Measurements from ENCODE around the gene RAB31. TPM values are rescaled to one million over a fixed set of nuclear protein-coding genes. Genes with fewer than 3 reads are reported as not detected.

RAB31 gene
- total RNA-seq, 1 experiment from 2014 or later: 118 TPM

DNA sequence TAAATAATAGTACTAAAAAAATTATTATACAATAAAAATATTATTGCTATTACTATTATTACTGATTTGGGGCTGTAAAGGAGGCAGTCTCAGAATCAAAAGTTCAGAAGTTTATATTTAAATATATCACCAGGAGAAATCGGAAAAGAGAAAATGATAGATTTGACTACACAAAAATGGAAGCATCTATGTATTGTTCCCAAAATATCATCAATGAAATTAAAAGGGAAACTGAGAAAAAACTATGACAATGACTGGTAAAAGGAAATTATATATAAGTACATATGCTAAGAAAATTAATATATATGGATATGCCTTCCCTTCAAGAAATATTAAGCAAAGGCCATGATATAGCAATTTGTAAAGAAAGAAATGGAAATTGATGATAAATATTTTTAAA is 170.0 kb downstream of the RAB31 start:
- TF ChIP-seq, protein P1, sequence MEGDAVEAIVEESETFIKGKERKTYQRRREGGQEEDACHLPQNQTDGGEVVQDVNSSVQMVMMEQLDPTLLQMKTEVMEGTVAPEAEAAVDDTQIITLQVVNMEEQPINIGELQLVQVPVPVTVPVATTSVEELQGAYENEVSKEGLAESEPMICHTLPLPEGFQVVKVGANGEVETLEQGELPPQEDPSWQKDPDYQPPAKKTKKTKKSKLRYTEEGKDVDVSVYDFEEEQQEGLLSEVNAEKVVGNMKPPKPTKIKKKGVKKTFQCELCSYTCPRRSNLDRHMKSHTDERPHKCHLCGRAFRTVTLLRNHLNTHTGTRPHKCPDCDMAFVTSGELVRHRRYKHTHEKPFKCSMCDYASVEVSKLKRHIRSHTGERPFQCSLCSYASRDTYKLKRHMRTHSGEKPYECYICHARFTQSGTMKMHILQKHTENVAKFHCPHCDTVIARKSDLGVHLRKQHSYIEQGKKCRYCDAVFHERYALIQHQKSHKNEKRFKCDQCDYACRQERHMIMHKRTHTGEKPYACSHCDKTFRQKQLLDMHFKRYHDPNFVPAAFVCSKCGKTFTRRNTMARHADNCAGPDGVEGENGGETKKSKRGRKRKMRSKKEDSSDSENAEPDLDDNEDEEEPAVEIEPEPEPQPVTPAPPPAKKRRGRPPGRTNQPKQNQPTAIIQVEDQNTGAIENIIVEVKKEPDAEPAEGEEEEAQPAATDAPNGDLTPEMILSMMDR (IDR thresholded peaks at IDR 0.05): no peak
- TF ChIP-seq TCF7L2 (IDR thresholded peaks at IDR 0.05; ENCODE audit: low read depth, low read length) (no peak), SIN3A (IDR thresholded peaks at IDR 0.05; ENCODE audit: borderline replicate concordance, insufficient read depth, low read depth, low read length) (no peak), POLR2AphosphoS5 (IDR thresholded peaks at IDR 0.05; ENCODE audit: low read depth, low read length) (no peak)
- TF ChIP-seq, protein P2, sequence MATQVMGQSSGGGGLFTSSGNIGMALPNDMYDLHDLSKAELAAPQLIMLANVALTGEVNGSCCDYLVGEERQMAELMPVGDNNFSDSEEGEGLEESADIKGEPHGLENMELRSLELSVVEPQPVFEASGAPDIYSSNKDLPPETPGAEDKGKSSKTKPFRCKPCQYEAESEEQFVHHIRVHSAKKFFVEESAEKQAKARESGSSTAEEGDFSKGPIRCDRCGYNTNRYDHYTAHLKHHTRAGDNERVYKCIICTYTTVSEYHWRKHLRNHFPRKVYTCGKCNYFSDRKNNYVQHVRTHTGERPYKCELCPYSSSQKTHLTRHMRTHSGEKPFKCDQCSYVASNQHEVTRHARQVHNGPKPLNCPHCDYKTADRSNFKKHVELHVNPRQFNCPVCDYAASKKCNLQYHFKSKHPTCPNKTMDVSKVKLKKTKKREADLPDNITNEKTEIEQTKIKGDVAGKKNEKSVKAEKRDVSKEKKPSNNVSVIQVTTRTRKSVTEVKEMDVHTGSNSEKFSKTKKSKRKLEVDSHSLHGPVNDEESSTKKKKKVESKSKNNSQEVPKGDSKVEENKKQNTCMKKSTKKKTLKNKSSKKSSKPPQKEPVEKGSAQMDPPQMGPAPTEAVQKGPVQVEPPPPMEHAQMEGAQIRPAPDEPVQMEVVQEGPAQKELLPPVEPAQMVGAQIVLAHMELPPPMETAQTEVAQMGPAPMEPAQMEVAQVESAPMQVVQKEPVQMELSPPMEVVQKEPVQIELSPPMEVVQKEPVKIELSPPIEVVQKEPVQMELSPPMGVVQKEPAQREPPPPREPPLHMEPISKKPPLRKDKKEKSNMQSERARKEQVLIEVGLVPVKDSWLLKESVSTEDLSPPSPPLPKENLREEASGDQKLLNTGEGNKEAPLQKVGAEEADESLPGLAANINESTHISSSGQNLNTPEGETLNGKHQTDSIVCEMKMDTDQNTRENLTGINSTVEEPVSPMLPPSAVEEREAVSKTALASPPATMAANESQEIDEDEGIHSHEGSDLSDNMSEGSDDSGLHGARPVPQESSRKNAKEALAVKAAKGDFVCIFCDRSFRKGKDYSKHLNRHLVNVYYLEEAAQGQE (IDR thresholded peaks at IDR 0.05; ENCODE audit: insufficient read depth in 1 of 2, low read depth in 2 of 2, low read length in 1 of 2): no peak
- Histone ChIP-seq H3K27me3 (ENCODE audit: control insufficient read depth, insufficient read depth, low read length) (no peaks in the 10 kb centered on the region), H3K4me1 (ENCODE audit: control insufficient read depth, insufficient read depth, low read length) (peaks cover 7% of the 10 kb centered on the region), H3K4me3 (ENCODE audit: low read depth in 2 of 2, low read length in 2 of 2) (no peak overlapping the region), H3K36me3 (ENCODE audit: control insufficient read depth, insufficient read depth, low read length) (no peaks in the 10 kb centered on the region), H3K27ac (ENCODE audit: low read length) (no peak overlapping the region; the same call in 1 of the 2 replicates), H3K9me3 (ENCODE audit: control insufficient read depth, insufficient read depth, low read depth, low read length) (no peaks in the 10 kb centered on the region)
- in situ Hi-C loops (cut with HindIII; ENCODE audit: low pct_unique_long_range_greater_than_20kb, low sequenced_read_pairs): no loop called here
- CTCF ChIA-PET: no interaction called here
- ATAC-seq: no peak
- no TSS peak for BruUV-seq (replicated peaks)
- no peak for DNase-seq (ENCODE audit: low read depth, low spot score)
- intact Hi-C loops (cut with micrococcal nuclease; ENCODE audit: unreplicated experiment): no loop called here
- POLR2A ChIA-PET: no interaction called here

DNA sequence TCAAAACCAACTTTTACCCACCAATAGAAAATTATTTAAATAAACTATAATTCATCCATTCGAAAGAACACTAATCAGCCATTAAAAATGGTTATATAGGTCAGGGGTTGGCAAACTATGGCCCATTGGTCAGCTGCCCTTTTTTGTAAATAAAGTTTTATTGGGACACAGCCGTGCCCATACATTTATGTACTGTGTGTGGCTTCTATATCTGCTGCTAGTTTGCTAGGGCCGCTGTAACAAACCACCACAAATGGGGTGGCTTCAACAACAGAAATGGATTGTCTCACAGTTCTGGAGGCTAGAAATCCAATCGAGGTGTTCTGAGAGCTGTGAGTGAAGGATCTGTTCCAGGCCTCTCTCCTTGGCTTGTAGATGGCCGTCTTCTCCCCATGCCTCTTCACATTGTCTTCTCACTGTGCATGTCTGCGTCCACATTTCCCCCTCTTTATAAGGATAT is 170.7 kb downstream of the RAB31 start:
- TF ChIP-seq, protein P1 (IDR thresholded peaks at IDR 0.05): no peak
- TF ChIP-seq, protein P2 (IDR thresholded peaks at IDR 0.05; ENCODE audit: insufficient read depth in 1 of 2, low read depth in 2 of 2, low read length in 1 of 2): no peak
- TF ChIP-seq SIN3A (IDR thresholded peaks at IDR 0.05; ENCODE audit: borderline replicate concordance, insufficient read depth, low read depth, low read length): no peak
- no peak for TF ChIP-seq TCF7L2 (IDR thresholded peaks at IDR 0.05; ENCODE audit: low read depth, low read length)
- no peak for TF ChIP-seq POLR2AphosphoS5 (IDR thresholded peaks at IDR 0.05; ENCODE audit: low read depth, low read length)
- CTCF ChIA-PET: no interaction called here
- no peak for ATAC-seq

More for the DNA sequence above, 170.7 kb downstream of the RAB31 start:
- H3K27ac ChIP-seq (ENCODE audit: low read length): no peak overlapping the region
- no peak for DNase-seq (ENCODE audit: low read depth, low spot score)
- no peak overlapping the region for H3K4me3 ChIP-seq (ENCODE audit: low read depth in 2 of 2, low read length in 2 of 2)
- no peaks in the 10 kb centered on the region for H3K36me3 ChIP-seq (ENCODE audit: control insufficient read depth, insufficient read depth, low read length)
- H3K9me3 ChIP-seq (ENCODE audit: control insufficient read depth, insufficient read depth, low read depth, low read length): no peaks in the 10 kb centered on the region
- BruUV-seq (replicated peaks): no TSS peak
- H3K27me3 ChIP-seq (ENCODE audit: control insufficient read depth, insufficient read depth, low read length): no peaks in the 10 kb centered on the region
- peaks cover 7% of the 10 kb centered on the region for H3K4me1 ChIP-seq (ENCODE audit: control insufficient read depth, insufficient read depth, low read length)
- POLR2A ChIA-PET: no interaction called here
- intact Hi-C loops (cut with micrococcal nuclease; ENCODE audit: unreplicated experiment): no loop called here
- in situ Hi-C loops (cut with HindIII; ENCODE audit: low pct_unique_long_range_greater_than_20kb, low sequenced_read_pairs): no loop called here
